ENCODE results near the gene DEPDC1B.

DEPDC1B gene

DNA sequence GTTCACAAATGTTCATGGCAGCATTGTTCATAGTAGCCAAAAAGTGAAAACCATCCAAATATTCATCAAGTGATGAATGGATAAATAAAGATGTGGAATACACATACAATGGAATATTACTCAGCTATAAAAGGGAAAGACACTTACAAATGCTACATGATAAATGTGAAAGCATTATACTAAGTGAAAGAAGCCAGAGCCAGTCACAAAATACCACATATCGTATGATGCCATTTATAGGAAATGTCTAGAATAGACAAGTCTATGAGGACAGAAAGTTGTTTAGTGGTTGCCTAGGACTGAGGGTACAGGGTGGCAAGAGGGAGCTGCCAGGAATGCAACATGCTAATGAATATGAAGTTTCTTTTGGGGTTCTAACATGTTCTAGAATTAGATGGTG lies 148.7 kb downstream of the DEPDC1B start:
- peaks cover 2% of the 10 kb centered on the region for H3K27me3 Mint-ChIP-seq
- ATAC-seq (no peak), DNase-seq (no peak)
- H3K9me3 Mint-ChIP-seq = no peaks in the 10 kb centered on the region
- no peaks in the 10 kb centered on the region for H3K36me3 Mint-ChIP-seq (ENCODE audit: low read depth)
- H3K4me1 Mint-ChIP-seq = no peaks in the 10 kb centered on the region
- no peak overlapping the region for H3K4me3 Mint-ChIP-seq
- no peak overlapping the region for H3K27ac Mint-ChIP-seq

DNA sequence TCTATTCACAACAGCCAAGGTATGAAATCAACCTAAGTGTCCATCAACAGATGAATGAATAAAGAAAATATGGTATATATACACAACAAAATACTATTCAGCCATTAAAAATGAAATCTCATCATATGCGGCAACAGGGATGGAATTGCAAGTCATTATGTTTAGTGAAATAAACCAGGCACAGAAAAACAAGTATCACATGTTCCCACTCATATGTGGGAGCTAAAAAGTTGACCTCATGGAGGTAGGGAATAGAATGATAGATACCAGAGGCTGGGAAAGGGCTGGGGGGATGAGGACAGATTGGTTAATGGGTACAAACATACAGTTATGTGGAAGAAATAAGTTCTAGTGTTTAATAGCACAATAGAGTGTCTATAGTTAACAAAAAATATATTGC lies 149.7 kb downstream of the DEPDC1B start:
- no peaks in the 10 kb centered on the region for H3K4me1 Mint-ChIP-seq
- H3K27me3 Mint-ChIP-seq = peaks cover 2% of the 10 kb centered on the region
- H3K27ac Mint-ChIP-seq = no peak overlapping the region
- DNase-seq (no peak), ATAC-seq (no peak)
- H3K9me3 Mint-ChIP-seq = no peaks in the 10 kb centered on the region
- H3K36me3 Mint-ChIP-seq (ENCODE audit: low read depth) = no peaks in the 10 kb centered on the region
- H3K4me3 Mint-ChIP-seq = no peak overlapping the region

DNA sequence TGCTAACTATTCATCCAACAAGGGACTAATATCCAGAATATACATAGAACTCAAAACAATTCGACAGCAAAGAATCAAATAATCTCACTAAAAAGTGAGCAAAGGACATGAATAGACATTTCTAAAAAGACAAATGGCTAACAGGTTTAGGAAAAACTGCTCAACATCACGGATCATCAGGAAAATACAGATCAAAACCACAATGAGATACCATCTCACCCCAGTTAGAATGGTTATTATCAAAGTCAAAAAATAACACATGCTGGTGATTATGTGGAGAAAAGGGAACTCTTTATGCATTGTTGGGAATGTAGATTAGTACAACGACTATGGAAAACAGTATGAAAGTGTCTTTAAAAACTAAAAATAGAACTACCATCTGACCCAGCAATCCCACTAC lies 150.1 kb downstream of the DEPDC1B start:
- DNase-seq = no peak
- Mint-ChIP-seq H3K9me3 (no peaks in the 10 kb centered on the region), H3K36me3 (ENCODE audit: low read depth) (no peaks in the 10 kb centered on the region), H3K27ac (no peak overlapping the region), H3K4me1 (no peaks in the 10 kb centered on the region), H3K4me3 (no peak overlapping the region), H3K27me3 (peaks cover 2% of the 10 kb centered on the region)
- no peak for ATAC-seq

Data from activated naive CD8-positive, alpha-beta T cell treated with anti-CD3 and anti-CD28 coated beads, Interleukin-2, amount 50 U/mL, for 24 hours (primary cell).